ENCODE data around the gene CCDC197. TPM values are rescaled to one million over a fixed set of nuclear protein-coding genes. Genes with fewer than 3 reads are reported as not detected.
A peak's percentile ranks its signal among the peaks of the same experiment; 100 is the strongest.

The CCDC197 gene
- total and polyA plus RNA-seq, 2 of the 4 experiments (the other 2 are of a cell fraction), result not detected

DNA sequence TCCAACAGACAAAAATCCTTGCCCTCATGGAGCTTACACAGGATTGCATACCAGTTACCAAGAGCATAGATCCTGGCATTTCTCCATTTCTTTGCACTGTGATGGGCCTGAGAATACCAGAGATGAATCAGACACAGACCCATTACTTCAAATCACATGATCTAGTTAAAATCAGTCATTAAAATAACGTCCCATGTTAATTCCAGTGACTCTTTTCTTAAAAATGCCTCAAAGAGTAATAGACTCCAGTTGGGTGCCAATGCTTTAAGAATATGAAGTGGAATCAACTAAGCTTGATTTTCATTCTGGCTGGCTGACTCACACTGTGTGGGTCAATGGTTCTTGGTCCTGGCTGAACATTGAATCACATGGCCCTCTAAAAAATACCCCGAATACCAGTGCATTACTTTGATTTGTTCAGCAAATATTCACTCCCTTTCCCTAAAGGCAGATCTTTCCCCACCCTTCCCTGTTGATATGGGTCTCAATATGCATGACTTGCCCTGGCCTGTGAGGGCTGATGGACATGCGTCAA, 31.7 kb upstream of the CCDC197 start:
- peak overlapping the region; percentile 75; the same call in 1 of the 2 replicates for H3K23ac ChIP-seq (ENCODE audit: low read depth, low read length)
- no peak overlapping the region for H3K9ac ChIP-seq (ENCODE audit: low read depth, low read length)
- in situ Hi-C loops (cut with MboI; ENCODE audit: low sequenced_read_pairs), result no loop called here
- POLR2A ChIA-PET (ENCODE audit: unreplicated experiment), result no interaction called here
- H4K5ac ChIP-seq (ENCODE audit: low read depth, low read length), result peak overlapping the region; percentile 91
- peaks cover 4% of the 10 kb centered on the region; the same call in 1 of the 2 replicates for H4K20me1 ChIP-seq (ENCODE audit: insufficient read depth, low read length)
- peak overlapping the region; percentile 94 for H2BK5ac ChIP-seq (ENCODE audit: low read depth, low read length, poor library complexity, severe bottlenecking)
- peak overlapping the region; percentile 91 for H2BK120ac ChIP-seq (ENCODE audit: low read depth, low read length)
- peak overlapping the region; percentile 81 for H3K14ac ChIP-seq (replicated peaks; ENCODE audit: low read depth, low read length)
- dilution Hi-C loops (cut with HindIII; ENCODE audit: low sequenced_read_pairs, unreplicated experiment), result no loop called here
- H4K8ac ChIP-seq (ENCODE audit: low read depth in 2 of 2, low read length in 2 of 2), result peak overlapping the region; percentile 6 to 86; a peak in 3 of 4 replicates
- H3K4me2 ChIP-seq (ENCODE audit: low read depth, low read length), result peak overlapping the region; percentile 52
- peak overlapping the region; percentile 93 for H2BK20ac ChIP-seq (ENCODE audit: low read depth, low read length)
- H3K27ac ChIP-seq (ENCODE audit: insufficient read depth, low read length), result peak overlapping the region; percentile 85
- no peak overlapping the region for H3K4me3 ChIP-seq (ENCODE audit: insufficient read depth, low read depth, low read length)
- peak overlapping the region; percentile 79 for H2AFZ ChIP-seq (replicated peaks; ENCODE audit: low read length, poor library complexity)
- H3K4me1 ChIP-seq (ENCODE audit: control insufficient read depth, insufficient read depth, low read length), result peaks cover 19% of the 10 kb centered on the region
- H3K4ac ChIP-seq (ENCODE audit: low read depth, low read length), result peak overlapping the region; percentile 94
- H4K91ac ChIP-seq (ENCODE audit: insufficient read depth, low read depth, low read length), result peak overlapping the region; percentile 80
- no peaks in the 10 kb centered on the region for H3K9me3 ChIP-seq (ENCODE audit: control insufficient read depth, insufficient read depth, low read length)
- H2BK15ac ChIP-seq (ENCODE audit: low read depth, low read length), result peak overlapping the region; percentile 88; the same call in 2 of the 3 replicates
- peak overlapping the region; percentile 96 for H3K18ac ChIP-seq (ENCODE audit: low read depth, low read length)
- H2AK5ac ChIP-seq (ENCODE audit: low read depth, low read length), result peak overlapping the region; percentile 90
- BruUV-seq (replicated peaks), result no TSS peak
- TF ChIP-seq RAD21 (IDR thresholded peaks at IDR 0.05; ENCODE audit: low read length) (no peak), CHD1 (IDR thresholded peaks at IDR 0.05; ENCODE audit: low read depth, low read length) (no peak), SMC3 (IDR thresholded peaks at IDR 0.05; ENCODE audit: low read depth, low read length) (no peak), FOS (IDR thresholded peaks at IDR 0.05; ENCODE audit: low read depth, low read length) (peak; percentile 46), RFX5 (IDR thresholded peaks at IDR 0.05; ENCODE audit: low read depth, low read length) (no peak), BHLHE40 (IDR thresholded peaks at IDR 0.05; ENCODE audit: low read depth, low read length) (peak; percentile 75), MAZ (IDR thresholded peaks at IDR 0.05; ENCODE audit: borderline replicate concordance, low read depth, low read length) (no peak), MXI1 (IDR thresholded peaks at IDR 0.05; ENCODE audit: borderline replicate concordance, low read depth, low read length) (no peak), RCOR1 (IDR thresholded peaks at IDR 0.05; ENCODE audit: insufficient replicate concordance, low read length) (peak; percentile 91), NFE2L2 (IDR thresholded peaks at IDR 0.05; ENCODE audit: low read depth, low read length) (no peak), CEBPB (IDR thresholded peaks at IDR 0.05; ENCODE audit: low read depth, low read length) (peak; percentile 70), POLR2A (IDR thresholded peaks at IDR 0.05; ENCODE audit: low read depth, low read length) (no peak), MAFK (IDR thresholded peaks at IDR 0.05; ENCODE audit: low read depth, low read length) (peak; percentile 12; the same call in 1 of the 2 replicates)
- TF ChIP-seq, protein P1, sequence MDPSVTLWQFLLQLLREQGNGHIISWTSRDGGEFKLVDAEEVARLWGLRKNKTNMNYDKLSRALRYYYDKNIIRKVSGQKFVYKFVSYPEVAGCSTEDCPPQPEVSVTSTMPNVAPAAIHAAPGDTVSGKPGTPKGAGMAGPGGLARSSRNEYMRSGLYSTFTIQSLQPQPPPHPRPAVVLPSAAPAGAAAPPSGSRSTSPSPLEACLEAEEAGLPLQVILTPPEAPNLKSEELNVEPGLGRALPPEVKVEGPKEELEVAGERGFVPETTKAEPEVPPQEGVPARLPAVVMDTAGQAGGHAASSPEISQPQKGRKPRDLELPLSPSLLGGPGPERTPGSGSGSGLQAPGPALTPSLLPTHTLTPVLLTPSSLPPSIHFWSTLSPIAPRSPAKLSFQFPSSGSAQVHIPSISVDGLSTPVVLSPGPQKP (IDR thresholded peaks at IDR 0.05; ENCODE audit: borderline replicate concordance, low read depth, low read length), result no peak
- TF ChIP-seq, protein P2, sequence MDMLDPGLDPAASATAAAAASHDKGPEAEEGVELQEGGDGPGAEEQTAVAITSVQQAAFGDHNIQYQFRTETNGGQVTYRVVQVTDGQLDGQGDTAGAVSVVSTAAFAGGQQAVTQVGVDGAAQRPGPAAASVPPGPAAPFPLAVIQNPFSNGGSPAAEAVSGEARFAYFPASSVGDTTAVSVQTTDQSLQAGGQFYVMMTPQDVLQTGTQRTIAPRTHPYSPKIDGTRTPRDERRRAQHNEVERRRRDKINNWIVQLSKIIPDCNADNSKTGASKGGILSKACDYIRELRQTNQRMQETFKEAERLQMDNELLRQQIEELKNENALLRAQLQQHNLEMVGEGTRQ (IDR thresholded peaks at IDR 0.05; ENCODE audit: low read depth, low read length), result peak; percentile 81
- TF ChIP-seq, protein P3, sequence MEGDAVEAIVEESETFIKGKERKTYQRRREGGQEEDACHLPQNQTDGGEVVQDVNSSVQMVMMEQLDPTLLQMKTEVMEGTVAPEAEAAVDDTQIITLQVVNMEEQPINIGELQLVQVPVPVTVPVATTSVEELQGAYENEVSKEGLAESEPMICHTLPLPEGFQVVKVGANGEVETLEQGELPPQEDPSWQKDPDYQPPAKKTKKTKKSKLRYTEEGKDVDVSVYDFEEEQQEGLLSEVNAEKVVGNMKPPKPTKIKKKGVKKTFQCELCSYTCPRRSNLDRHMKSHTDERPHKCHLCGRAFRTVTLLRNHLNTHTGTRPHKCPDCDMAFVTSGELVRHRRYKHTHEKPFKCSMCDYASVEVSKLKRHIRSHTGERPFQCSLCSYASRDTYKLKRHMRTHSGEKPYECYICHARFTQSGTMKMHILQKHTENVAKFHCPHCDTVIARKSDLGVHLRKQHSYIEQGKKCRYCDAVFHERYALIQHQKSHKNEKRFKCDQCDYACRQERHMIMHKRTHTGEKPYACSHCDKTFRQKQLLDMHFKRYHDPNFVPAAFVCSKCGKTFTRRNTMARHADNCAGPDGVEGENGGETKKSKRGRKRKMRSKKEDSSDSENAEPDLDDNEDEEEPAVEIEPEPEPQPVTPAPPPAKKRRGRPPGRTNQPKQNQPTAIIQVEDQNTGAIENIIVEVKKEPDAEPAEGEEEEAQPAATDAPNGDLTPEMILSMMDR (conservative IDR thresholded peaks at IDR 0.05; ENCODE audit: low read depth, low read length), result no peak
- no CpG with 5 or more reads among the region's 3 CpGs for WGBS, 2 experiments (ENCODE audit: extremely low coverage in 2 of 2, insufficient read length in 1 of 2)
- ATAC-seq (ENCODE audit: low read depth) (peak; percentile 87), DNase-seq (peak; percentile 96)
- H3K36me3 ChIP-seq (ENCODE audit: control insufficient read depth, insufficient read depth, low read length), result no peaks in the 10 kb centered on the region
- no peaks in the 10 kb centered on the region for H3K79me1 ChIP-seq (ENCODE audit: low read depth in 1 of 2, low read length in 2 of 2)
- intact Hi-C loops (cut with micrococcal nuclease), result no loop called here
- peaks cover 14% of the 10 kb centered on the region for H3K9me1 ChIP-seq (ENCODE audit: insufficient read depth, low read length)
- no peaks in the 10 kb centered on the region for H3K27me3 ChIP-seq (ENCODE audit: control insufficient read depth, insufficient read depth, low read length)
- CTCF ChIA-PET, result interaction anchor here (1.0 to 1.1 kb wide), 3 partner anchors 25 to 30 kb away, joined by 3 to 4 read pairs (median 3); no protein-coding TSS in a partner anchor
- H2AK9ac ChIP-seq (replicated peaks; ENCODE audit: low read depth, low read length, poor library complexity), result peak overlapping the region; percentile 68
- H3K56ac ChIP-seq (ENCODE audit: extremely low read depth, insufficient read depth, low read length), result no peak overlapping the region; the same call in 1 of the 2 replicates

All from IMR-90 (cell line).